B cell (primary cell): ENCODE measurements around the gene DHRS11. TPM values are rescaled to one million over a fixed set of nuclear protein-coding genes. Genes with fewer than 3 reads are reported as not detected.
A peak's percentile ranks its signal among the peaks of the same experiment; 100 is the strongest.

Experiments used
- ATAC-seq: fragments of 200-7000 bp; cut with Tn5 transposase; one replicate; pipeline ENCODE4 v1.10.0; 2021; ENCODE audit warnings: low read depth, mild to moderate bottlenecking, moderate number of reproducible peaks, moderate library complexity
- CTCF ChIA-PET: fragments of 350-600 bp; sonication (Branson Sonifier 250); formaldehyde crosslinking; loops from one replicate; lab custom pipeline; 2021; ENCODE audit warnings: antibody characterized with exemption, inconsistent platforms; lab: Charles Lee
- POLR2A ChIA-PET: fragments of 350-600 bp; sonication (Branson Sonifier 250); formaldehyde crosslinking; loops from one replicate; lab custom pipeline; 2021; ENCODE audit warnings: antibody characterized with exemption; lab: Charles Lee
- DNase-seq: peaks from one replicate; pipeline ENCODE4 v3.0.0; 2013
- H2AFZ ChIP-seq: 2 replicates; pipeline ENCODE4 v1.6.1; 2012; ENCODE audit warnings: mild to moderate bottlenecking, low read depth, low read length; ENCODE audit not compliant: insufficient read depth, poor library complexity, severe bottlenecking
- H3K27ac ChIP-seq, 2 donors: 1 replicate in 1 of 2; 2 replicates in 1 of 2; pipeline ENCODE4 v1.5.1; 2012 to 2013; ENCODE audit warnings: low read length in 2 of 2, mild to moderate bottlenecking in 2 of 2, moderate library complexity in 1 of 2
- H3K27me3 ChIP-seq, 4 experiments: fragments of 200-600 bp in 1 of 4; sonication (generic) in 1 of 4; replicated peaks in 1 of 4; 1 replicate in 2 of 4; 2 replicates in 2 of 4; pipeline versions ENCODE4 v1.6.1 to v1.7.0; 2013 to 2016; ENCODE audit warnings: low read length in 3 of 4, mild to moderate bottlenecking in 2 of 4, mixed read lengths in 1 of 4, moderate library complexity in 1 of 4; ENCODE audit not compliant: insufficient read depth in 4 of 4, control insufficient read depth in 3 of 4; ENCODE audit errors: control extremely low read depth in 1 of 4
- H3K36me3 ChIP-seq, 2 experiments: replicated peaks in 1 of 2; 1 replicate in 1 of 2; 2 replicates in 1 of 2; pipeline versions ENCODE4 v1.6.1 to v1.7.1; 2013; ENCODE audit warnings: low read length in 1 of 2; ENCODE audit not compliant: insufficient read depth in 2 of 2, control insufficient read depth in 1 of 2; ENCODE audit errors: control extremely low read depth in 1 of 2, extremely low read depth in 1 of 2
- H3K4me1 ChIP-seq, 2 donors: fragments of 200-600 bp in 1 of 2; sonication (generic) in 1 of 2; 1 replicate in 1 of 2; 2 replicates in 1 of 2; pipeline versions ENCODE4 v1.5.1 to v1.6.1; 2013 to 2017; ENCODE audit warnings: low read length in 2 of 2; ENCODE audit not compliant: control insufficient read depth in 2 of 2, insufficient read depth in 2 of 2
- H3K4me2 ChIP-seq: replicated peaks from 2 replicates; pipeline ENCODE3; 2012; ENCODE audit warnings: mild to moderate bottlenecking, low read depth, low read length; ENCODE audit not compliant: poor library complexity, severe bottlenecking
- H3K4me3 ChIP-seq, 5 experiments: fragments of 200-600 bp in 1 of 5; sonication (generic) in 1 of 5; 1 replicate in 3 of 5; 2 replicates in 2 of 5; pipeline versions ENCODE4 v1.5.1 to v1.7.0; 2011 to 2016; ENCODE audit warnings: low read length in 4 of 5, mild to moderate bottlenecking in 4 of 5, low read depth in 2 of 5, control low read depth in 1 of 5, moderate library complexity in 1 of 5; ENCODE audit not compliant: insufficient read depth in 1 of 5; ENCODE audit errors: control extremely low read depth in 1 of 5, extremely low read depth in 1 of 5
- H3K79me2 ChIP-seq: fragments of 200-600 bp; sonication (generic); one replicate; pipeline ENCODE4 v1.6.0; 2016; ENCODE audit warnings: low read length; ENCODE audit not compliant: control insufficient read depth, insufficient read depth
- H3K9ac ChIP-seq: fragments of 200-600 bp; sonication (generic); 2 replicates; pipeline ENCODE4 v1.6.1; 2017; ENCODE audit warnings: mild to moderate bottlenecking, low read length, moderate library complexity
- H3K9me3 ChIP-seq, 3 donors: one replicate each; pipeline versions ENCODE4 v1.6.1 to v1.7.1; 2013; ENCODE audit warnings: low read length in 2 of 3; ENCODE audit not compliant: control insufficient read depth in 2 of 3, insufficient read depth in 1 of 3; ENCODE audit errors: control extremely low read depth in 1 of 3
- H4K20me1 ChIP-seq: 2 replicates; pipeline ENCODE4 v1.6.0; 2012; ENCODE audit warnings: mild to moderate bottlenecking, low read length; ENCODE audit not compliant: insufficient read depth, control insufficient read depth, poor library complexity, severe bottlenecking
- H3K27ac Mint-ChIP-seq: one replicate; pipeline ENCODE4 v1.8.0; 2021; ENCODE audit warnings: mixed read lengths
- H3K27me3 Mint-ChIP-seq: one replicate; pipeline ENCODE4 v1.8.0; 2021; ENCODE audit warnings: mixed read lengths
- H3K4me1 Mint-ChIP-seq: one replicate; pipeline ENCODE4 v1.8.0; 2021; ENCODE audit warnings: mixed read lengths
- H3K4me3 Mint-ChIP-seq: one replicate; pipeline ENCODE4 v1.8.0; 2021; ENCODE audit warnings: mixed read lengths
- H3K9me3 Mint-ChIP-seq: one replicate; pipeline ENCODE4 v1.8.0; 2022; ENCODE audit warnings: mixed read lengths; ENCODE audit not compliant: insufficient read depth
- CTCF ChIP-seq: fragments of 200-600 bp; IDR thresholded peaks from one replicate; pipeline ENCODE4 v1.8.0; 2022; ENCODE audit warnings: antibody characterized with exemption, mild to moderate bottlenecking
- EZH2 ChIP-seq: IDR thresholded peaks from 2 replicates; pipeline ENCODE4 v1.6.1; 2012; ENCODE audit warnings: borderline replicate concordance, low read depth, mild to moderate bottlenecking, moderate library complexity, low read length; ENCODE audit not compliant: insufficient read depth, poor library complexity, severe bottlenecking
- WGBS: methylation state at CpG from one replicate; pipeline ENCODE4 v1.1.5; 2013; ENCODE audit warnings: missing lambda C conversion rate; ENCODE audit not compliant: insufficient coverage; 5-methylcytosine and 5-hydroxymethylcytosine counted together
- intact Hi-C: fragments of 100-400 bp; cut with micrococcal nuclease; formaldehyde crosslinking; loops from one replicate; pipeline ENCODE4 v1.10.0; 2022
- polyA plus RNA-seq: library from polyadenylated mRNA; depleted of rRNA; stranded (reverse); fragments of >200 nt; gene quantifications from 2 replicates; pipeline ENCODE4 v1.2.3, GENCODE V29; 2012
- total RNA-seq, 2 donors: library from RNA; stranded (reverse); fragments of 120-200 nt in 1 of 2; gene quantifications; 1 replicate in 1 of 2; 2 replicates in 1 of 2; pipeline versions ENCODE4 v1.2.3 to v1.2.4, GENCODE V29; 2013 to 2022

Gene DHRS11
- total and polyA plus RNA-seq, 2 donors (not counting 1 experiment from before 2014, with no cell fraction given), result 4.3 to 8.2 TPM

- Mint-ChIP-seq H3K9me3 (no peaks in the 10 kb centered on the region), H3K27ac (no peak overlapping the region), H3K4me1 (peaks cover 12% of the 10 kb centered on the region), H3K27me3 (peaks cover 69% of the 10 kb centered on the region), H3K4me3 (no peak overlapping the region)
- no peak overlapping the region for H3K27ac ChIP-seq
- H3K27me3 ChIP-seq, result peaks cover 0 to 66% (median 25%) of the 10 kb centered on the region in 4 experiments
- TF ChIP-seq CTCF (no peak), EZH2 (no peak)
- ChIA-PET POLR2A (no interaction called here), CTCF (no interaction called here)
- no peak overlapping the region for H3K9ac ChIP-seq
- intact Hi-C loops, result no loop called here
- H3K9me3 ChIP-seq, result peaks cover 0 to 3% (median 0%) of the 10 kb centered on the region in 3 donors
- H3K4me3 ChIP-seq, result peak overlapping the region in 2 of 5 experiments; percentile 17 to 19
- H3K4me1 ChIP-seq, result peaks cover 10 to 12% of the 10 kb centered on the region in 2 donors
- H3K36me3 ChIP-seq, result no peaks in the 10 kb centered on the region
- H4K20me1 ChIP-seq, result no peaks in the 10 kb centered on the region
- ATAC-seq (no peak), DNase-seq (no peak)
- peak overlapping the region; percentile 0 for H2AFZ ChIP-seq
- no peaks in the 10 kb centered on the region for H3K79me2 ChIP-seq
- H3K4me2 ChIP-seq, result peak overlapping the region; percentile 61
- WGBS, result 9% methylated on average over 43 of the region's 43 CpGs
These were observed 49.7 kb downstream of the DHRS11 start for GRCh38 chr17:36641331-36641876.
